Body of pancreas (tissue), 4 donors: ENCODE results near the gene ZNF747.

Source experiments
- CTCF ChIP-seq, 7 experiments: fragments of 450-650 bp in 4 of 7; fragments of 200-600 bp in 3 of 7; sonication (generic) in 3 of 7; IDR thresholded peaks; one replicate each; pipeline ENCODE4 v1.5.1; 2016 to 2019; ENCODE audit warnings: antibody characterized with exemption in 7 of 7
- POLR2A ChIP-seq, 3 donors: fragments of 450-650 bp; IDR thresholded peaks; one replicate each; pipeline ENCODE4 v1.6.1; 2016; ENCODE audit warnings: antibody characterized with exemption in 3 of 3, mild to moderate bottlenecking in 2 of 3

- TF ChIP-seq POLR2A (IDR thresholded peaks at IDR 0.05) (no peak), CTCF (IDR thresholded peaks at IDR 0.05) (no peak)
Measured at GRCh38 chr16:30491229-30491628, 43.4 kb downstream of the ZNF747 start.
